HG02642 (cell line): ENCODE data around the gene EXOC7.
A peak's percentile ranks its signal among the peaks of the same experiment; 100 is the strongest.

Experiments used
- ATAC-seq: cut with Tn5 transposase; IDR thresholded peaks from one replicate; pipeline ENCODE4 v1.9.1; 2021; ENCODE audit warnings: mild to moderate bottlenecking; ENCODE audit not compliant: unreplicated experiment, poor library complexity

EXOC7 gene

GRCh38 chr17:76122431-76123190 lies 19.0 kb upstream of the EXOC7 start:
- ATAC-seq: no peak

GRCh38 chr17:76121932-76122430 lies 18.4 kb upstream of the EXOC7 start:
- peak; percentile 29 for ATAC-seq

GRCh38 chr17:76120658-76121008 lies 17.0 kb upstream of the EXOC7 start:
- ATAC-seq: no peak

GRCh38 chr17:76119409-76120371 lies 16.1 kb upstream of the EXOC7 start:
- ATAC-seq: no peak

GRCh38 chr17:76115138-76115754 lies 11.7 kb upstream of the EXOC7 start:
- ATAC-seq: no peak

- ATAC-seq: no peak
Observed at GRCh38 chr17:76111956-76112355, 8.4 kb upstream of the EXOC7 start.

GRCh38 chr17:76107509-76107908 lies 3.9 kb upstream of the EXOC7 start:
- no peak for ATAC-seq

GRCh38 chr17:76106703-76107102 lies 3.1 kb upstream of the EXOC7 start:
- ATAC-seq: no peak

- no peak for ATAC-seq
Observed at GRCh38 chr17:76104896-76105231, 1.3 kb upstream of the EXOC7 start.

- no peak for ATAC-seq
Observed at GRCh38 chr17:76104140-76104895, 731 bp upstream of the EXOC7 start.

- ATAC-seq: no peak
Observed at GRCh38 chr17:76102944-76103273, 678 bp downstream of the EXOC7 start.

GRCh38 chr17:76097716-76098295 lies 5.8 kb downstream of the EXOC7 start:
- no peak for ATAC-seq

GRCh38 chr17:76095943-76096342 lies 7.6 kb downstream of the EXOC7 start:
- ATAC-seq: no peak

GRCh38 chr17:76094046-76094445 lies 9.5 kb downstream of the EXOC7 start:
- no peak for ATAC-seq

- ATAC-seq: no peak
Observed at GRCh38 chr17:76092526-76093413, 10.8 kb downstream of the EXOC7 start.

- ATAC-seq: no peak
Observed at GRCh38 chr17:76091526-76092286, 11.9 kb downstream of the EXOC7 start.

- ATAC-seq: no peak
Observed at GRCh38 chr17:76090517-76091129, 13.0 kb downstream of the EXOC7 start.
